HepG2 (cell line): ENCODE data around the gene RPL19. TPM values are rescaled to one million over a fixed set of nuclear protein-coding genes. Genes with fewer than 3 reads are reported as not detected.
A peak's percentile ranks its signal among the peaks of the same experiment; 100 is the strongest.

Experiments used
- AGO1 ChIP-seq: fragments of 200-400 bp; formaldehyde crosslinking; IDR thresholded peaks from 2 replicates; pipeline ENCODE4 v1.6.1; 2017; ENCODE audit warnings: mild to moderate bottlenecking, low read depth, low read length, moderate library complexity; ENCODE audit not compliant: poor library complexity, severe bottlenecking
- AKNA ChIP-seq: sonication (generic); formaldehyde crosslinking; IDR thresholded peaks from 2 replicates; pipeline ENCODE4 v1.4.0; 2020; ENCODE audit warnings: missing genetic modification reagents, borderline replicate concordance
- CC2D1A ChIP-seq: sonication (generic); formaldehyde crosslinking; IDR thresholded peaks from 2 replicates; pipeline ENCODE4 v1.8.1; 2023; ENCODE audit warnings: mild to moderate bottlenecking, missing genetic modification reagents
- CERS6 ChIP-seq: sonication (generic); formaldehyde crosslinking; IDR thresholded peaks from 2 replicates; pipeline ENCODE4 v1.5.0; 2020; ENCODE audit warnings: missing genetic modification reagents
- DNMT1 ChIP-seq: sonication (generic); formaldehyde crosslinking; IDR thresholded peaks from 2 replicates; pipeline ENCODE4 v1.5.1; 2020; ENCODE audit warnings: mild to moderate bottlenecking, missing genetic modification reagents
- EEA1 ChIP-seq: sonication (generic); formaldehyde crosslinking; IDR thresholded peaks from 2 replicates; pipeline ENCODE4 v1.5.1; 2020; ENCODE audit warnings: mild to moderate bottlenecking, missing genetic modification reagents, borderline replicate concordance
- HMG20A ChIP-seq: IDR thresholded peaks from 2 replicates; pipeline ENCODE4 v1.6.1; 2016; ENCODE audit warnings: borderline replicate concordance
- HNRNPK ChIP-seq: fragments of 200-400 bp; formaldehyde crosslinking; IDR thresholded peaks from 2 replicates; pipeline ENCODE4 v1.6.1; 2018; ENCODE audit warnings: low read length, low read depth, moderate library complexity, mild to moderate bottlenecking; ENCODE audit not compliant: poor library complexity, severe bottlenecking
- MAFG ChIP-seq: sonication (generic); formaldehyde crosslinking; IDR thresholded peaks from 2 replicates; pipeline ENCODE4 v1.5.1; 2020; ENCODE audit warnings: mild to moderate bottlenecking, missing genetic modification reagents
- MAFK ChIP-seq, 2 experiments: IDR thresholded peaks in 1 of 2; conservative IDR thresholded peaks in 1 of 2; 2 replicates each; pipeline ENCODE4 v1.6.1; 2011; ENCODE audit warnings: improper control_type of control experiment in 2 of 2, low read length in 2 of 2
- MED8 ChIP-seq: sonication (generic); formaldehyde crosslinking; IDR thresholded peaks from 2 replicates; pipeline ENCODE4 v1.8.1; 2023; ENCODE audit warnings: mild to moderate bottlenecking, missing genetic modification reagents; ENCODE audit not compliant: insufficient replicate concordance
- SMAD3 ChIP-seq: sonication (generic); formaldehyde crosslinking; IDR thresholded peaks from 2 replicates; pipeline ENCODE4 v1.4.0; 2020; ENCODE audit warnings: missing genetic modification reagents
- SMARCE1 ChIP-seq: fragments of 450-650 bp; IDR thresholded peaks from 2 replicates; pipeline ENCODE4 v1.6.1; 2017; ENCODE audit warnings: borderline replicate concordance
- SP2 ChIP-seq: sonication (generic); formaldehyde crosslinking; IDR thresholded peaks from 2 replicates; pipeline ENCODE4 v1.5.1; 2020; ENCODE audit warnings: mild to moderate bottlenecking, missing genetic modification reagents
- THAP8 ChIP-seq: sonication (generic); formaldehyde crosslinking; IDR thresholded peaks from 2 replicates; pipeline ENCODE4 v1.5.1; 2020; ENCODE audit warnings: missing genetic modification reagents, mild to moderate bottlenecking, borderline replicate concordance
- ZFP37 ChIP-seq: sonication (generic); formaldehyde crosslinking; IDR thresholded peaks from 2 replicates; pipeline ENCODE4 v1.4.0; 2020; ENCODE audit warnings: missing genetic modification reagents, borderline replicate concordance
- ZSCAN12 ChIP-seq: sonication (generic); formaldehyde crosslinking; IDR thresholded peaks from 2 replicates; pipeline ENCODE4 v1.9.0; 2021; ENCODE audit warnings: mild to moderate bottlenecking, missing genetic modification reagents
- ZSCAN22 ChIP-seq: sonication (generic); formaldehyde crosslinking; IDR thresholded peaks from 2 replicates; pipeline ENCODE4 v1.4.0; 2020; ENCODE audit warnings: mild to moderate bottlenecking, missing genetic modification reagents
- polyA plus RNA-seq, 8 experiments: library from polyadenylated mRNA; depleted of rRNA in 3 of 8; stranded (reverse) in 7 of 8; unstranded in 1 of 8; fragments of >200 nt; fragmentation: Illumina TruSeq in 4 of 8; extraction: Trizol in 4 of 8; gene quantifications; 2 replicates each; pipeline versions ENCODE4 v1.2.1 to v1.2.3, GENCODE V29; 2011 to 2016; ENCODE audit warnings: low read depth in 4 of 8, missing spikeins in 1 of 8, mixed read lengths in 1 of 8; ENCODE audit not compliant: insufficient read depth in 1 of 8
- total RNA-seq, 5 experiments: library from RNA; depleted of rRNA; stranded (reverse); fragments of >200 nt; fragmentation: Illumina TruSeq; extraction: Trizol; gene quantifications; 2 replicates each; pipeline ENCODE4 v1.2.3, GENCODE V29; 2016; ENCODE audit warnings: low read depth in 1 of 5
- TF ChIP-seq, protein P1 (sequence below): sonication (generic); formaldehyde crosslinking; IDR thresholded peaks from 2 replicates; pipeline ENCODE4 v1.8.1; 2023; ENCODE audit warnings: missing genetic modification reagents, mild to moderate bottlenecking, borderline replicate concordance
- TF ChIP-seq, protein P2 (sequence below): sonication (generic); formaldehyde crosslinking; conservative IDR thresholded peaks from 2 replicates; pipeline ENCODE4 v1.4.0; 2020; ENCODE audit warnings: mild to moderate bottlenecking, missing genetic modification reagents, moderate library complexity

Gene RPL19
- total and polyA plus RNA-seq, 2 of the 13 experiments (the other 11 are each of a cell fraction or from before 2014, with no cell fraction given) = 2,522 to 2,768 TPM

GRCh38 chr17:39153599-39154051, 46.5 kb upstream of the RPL19 start (continued):
- no peak for TF ChIP-seq CERS6
- no peak for TF ChIP-seq EEA1 (CRISPR knock-in tag)
- TF ChIP-seq MED8 (CRISPR knock-in tag) = no peak
- TF ChIP-seq SMARCE1 = no peak
- no peak for TF ChIP-seq HNRNPK
- no peak for TF ChIP-seq HMG20A (CRISPR knock-in tag)
- peak; percentile 84 for TF ChIP-seq SMAD3
- TF ChIP-seq, protein P1, sequence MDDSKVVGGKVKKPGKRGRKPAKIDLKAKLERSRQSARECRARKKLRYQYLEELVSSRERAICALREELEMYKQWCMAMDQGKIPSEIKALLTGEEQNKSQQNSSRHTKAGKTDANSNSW (CRISPR knock-in tag) = no peak
- no peak for TF ChIP-seq ZFP37 (CRISPR knock-in tag)
- TF ChIP-seq SP2 (CRISPR knock-in tag) = no peak
- TF ChIP-seq CC2D1A (CRISPR knock-in tag) = no peak
- TF ChIP-seq, protein P2, sequence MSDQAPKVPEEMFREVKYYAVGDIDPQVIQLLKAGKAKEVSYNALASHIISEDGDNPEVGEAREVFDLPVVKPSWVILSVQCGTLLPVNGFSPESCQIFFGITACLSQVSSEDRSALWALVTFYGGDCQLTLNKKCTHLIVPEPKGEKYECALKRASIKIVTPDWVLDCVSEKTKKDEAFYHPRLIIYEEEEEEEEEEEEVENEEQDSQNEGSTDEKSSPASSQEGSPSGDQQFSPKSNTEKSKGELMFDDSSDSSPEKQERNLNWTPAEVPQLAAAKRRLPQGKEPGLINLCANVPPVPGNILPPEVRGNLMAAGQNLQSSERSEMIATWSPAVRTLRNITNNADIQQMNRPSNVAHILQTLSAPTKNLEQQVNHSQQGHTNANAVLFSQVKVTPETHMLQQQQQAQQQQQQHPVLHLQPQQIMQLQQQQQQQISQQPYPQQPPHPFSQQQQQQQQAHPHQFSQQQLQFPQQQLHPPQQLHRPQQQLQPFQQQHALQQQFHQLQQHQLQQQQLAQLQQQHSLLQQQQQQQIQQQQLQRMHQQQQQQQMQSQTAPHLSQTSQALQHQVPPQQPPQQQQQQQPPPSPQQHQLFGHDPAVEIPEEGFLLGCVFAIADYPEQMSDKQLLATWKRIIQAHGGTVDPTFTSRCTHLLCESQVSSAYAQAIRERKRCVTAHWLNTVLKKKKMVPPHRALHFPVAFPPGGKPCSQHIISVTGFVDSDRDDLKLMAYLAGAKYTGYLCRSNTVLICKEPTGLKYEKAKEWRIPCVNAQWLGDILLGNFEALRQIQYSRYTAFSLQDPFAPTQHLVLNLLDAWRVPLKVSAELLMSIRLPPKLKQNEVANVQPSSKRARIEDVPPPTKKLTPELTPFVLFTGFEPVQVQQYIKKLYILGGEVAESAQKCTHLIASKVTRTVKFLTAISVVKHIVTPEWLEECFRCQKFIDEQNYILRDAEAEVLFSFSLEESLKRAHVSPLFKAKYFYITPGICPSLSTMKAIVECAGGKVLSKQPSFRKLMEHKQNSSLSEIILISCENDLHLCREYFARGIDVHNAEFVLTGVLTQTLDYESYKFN (CRISPR knock-in tag) = no peak
- no peak for TF ChIP-seq MAFG (CRISPR knock-in tag)
- TF ChIP-seq ZSCAN22 (CRISPR knock-in tag) = no peak
- no peak for TF ChIP-seq ZSCAN12 (CRISPR knock-in tag)
- no peak for TF ChIP-seq THAP8 (CRISPR knock-in tag)
- TF ChIP-seq AGO1 = no peak
- no peak for TF ChIP-seq DNMT1 (CRISPR knock-in tag)
- no peak for TF ChIP-seq AKNA (CRISPR knock-in tag)
- no peak for TF ChIP-seq MAFK (conservative IDR thresholded peaks at IDR 0.05 in 1 of 2, IDR thresholded peaks at IDR 0.05 in 1 of 2; ENCODE audit: low read length in 2 of 2)
